ENCODE results near the gene RNF182.
"Not testable (repeated sequence)": the region's sequence is repeated elsewhere in the genome, so short reads cannot be mapped to it uniquely, and the experiment has no call there.

RNF182 gene

DNA sequence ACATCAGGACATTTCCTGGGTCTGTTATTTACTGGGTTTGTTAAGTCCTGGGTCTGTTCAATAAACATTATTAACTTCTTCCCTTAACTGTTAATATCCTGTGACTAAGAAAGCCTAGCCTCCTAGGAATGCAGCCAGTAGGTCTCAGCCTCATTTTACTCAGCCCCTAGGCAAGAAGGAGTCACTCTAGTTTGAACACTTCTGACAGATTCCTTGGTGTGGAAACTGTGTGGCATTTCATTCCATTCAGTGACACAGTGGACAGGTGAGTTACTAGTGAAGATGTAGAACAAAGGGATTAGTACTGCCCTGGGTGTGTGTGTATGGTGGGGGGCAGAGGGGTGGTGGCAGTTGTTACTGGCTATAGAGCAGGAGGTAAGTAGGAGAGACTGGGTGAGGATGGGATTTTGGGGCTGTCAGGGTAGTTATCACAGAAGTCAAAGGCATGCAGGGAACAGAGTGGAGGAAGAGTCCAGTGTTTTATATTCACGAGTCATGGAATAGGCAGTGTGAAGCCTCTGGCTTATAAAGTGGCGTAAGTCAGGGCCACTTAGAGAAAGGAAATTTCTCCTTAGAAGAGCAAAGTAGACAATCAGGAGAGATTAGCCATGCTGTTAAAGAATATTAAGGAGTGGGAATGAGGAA is 28.4 kb downstream of the RNF182 start:
- no peak overlapping the region for H3K27ac ChIP-seq (replicated peaks)

GRCh38 chr6:13965582-13966127 is 40.9 kb downstream of the RNF182 start:
- Histone ChIP-seq H3K27me3 (ENCODE audit: insufficient read depth, poor library complexity, severe bottlenecking) (no peaks in the 10 kb centered on the region), H3K4me3 (replicated peaks; ENCODE audit: insufficient read depth, low read length) (no peak overlapping the region), H3K27ac (replicated peaks) (no peak overlapping the region)
- no peak for TF ChIP-seq SPI1 (IDR thresholded peaks at IDR 0.05; ENCODE audit: borderline replicate concordance, low read depth)
- TF ChIP-seq GABPA (IDR thresholded peaks at IDR 0.05; ENCODE audit: low read depth): no peak
- TF ChIP-seq, protein P1, sequence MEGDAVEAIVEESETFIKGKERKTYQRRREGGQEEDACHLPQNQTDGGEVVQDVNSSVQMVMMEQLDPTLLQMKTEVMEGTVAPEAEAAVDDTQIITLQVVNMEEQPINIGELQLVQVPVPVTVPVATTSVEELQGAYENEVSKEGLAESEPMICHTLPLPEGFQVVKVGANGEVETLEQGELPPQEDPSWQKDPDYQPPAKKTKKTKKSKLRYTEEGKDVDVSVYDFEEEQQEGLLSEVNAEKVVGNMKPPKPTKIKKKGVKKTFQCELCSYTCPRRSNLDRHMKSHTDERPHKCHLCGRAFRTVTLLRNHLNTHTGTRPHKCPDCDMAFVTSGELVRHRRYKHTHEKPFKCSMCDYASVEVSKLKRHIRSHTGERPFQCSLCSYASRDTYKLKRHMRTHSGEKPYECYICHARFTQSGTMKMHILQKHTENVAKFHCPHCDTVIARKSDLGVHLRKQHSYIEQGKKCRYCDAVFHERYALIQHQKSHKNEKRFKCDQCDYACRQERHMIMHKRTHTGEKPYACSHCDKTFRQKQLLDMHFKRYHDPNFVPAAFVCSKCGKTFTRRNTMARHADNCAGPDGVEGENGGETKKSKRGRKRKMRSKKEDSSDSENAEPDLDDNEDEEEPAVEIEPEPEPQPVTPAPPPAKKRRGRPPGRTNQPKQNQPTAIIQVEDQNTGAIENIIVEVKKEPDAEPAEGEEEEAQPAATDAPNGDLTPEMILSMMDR (IDR thresholded peaks at IDR 0.05; ENCODE audit: insufficient read depth, low read length): no peak
- TF ChIP-seq, protein P2, sequence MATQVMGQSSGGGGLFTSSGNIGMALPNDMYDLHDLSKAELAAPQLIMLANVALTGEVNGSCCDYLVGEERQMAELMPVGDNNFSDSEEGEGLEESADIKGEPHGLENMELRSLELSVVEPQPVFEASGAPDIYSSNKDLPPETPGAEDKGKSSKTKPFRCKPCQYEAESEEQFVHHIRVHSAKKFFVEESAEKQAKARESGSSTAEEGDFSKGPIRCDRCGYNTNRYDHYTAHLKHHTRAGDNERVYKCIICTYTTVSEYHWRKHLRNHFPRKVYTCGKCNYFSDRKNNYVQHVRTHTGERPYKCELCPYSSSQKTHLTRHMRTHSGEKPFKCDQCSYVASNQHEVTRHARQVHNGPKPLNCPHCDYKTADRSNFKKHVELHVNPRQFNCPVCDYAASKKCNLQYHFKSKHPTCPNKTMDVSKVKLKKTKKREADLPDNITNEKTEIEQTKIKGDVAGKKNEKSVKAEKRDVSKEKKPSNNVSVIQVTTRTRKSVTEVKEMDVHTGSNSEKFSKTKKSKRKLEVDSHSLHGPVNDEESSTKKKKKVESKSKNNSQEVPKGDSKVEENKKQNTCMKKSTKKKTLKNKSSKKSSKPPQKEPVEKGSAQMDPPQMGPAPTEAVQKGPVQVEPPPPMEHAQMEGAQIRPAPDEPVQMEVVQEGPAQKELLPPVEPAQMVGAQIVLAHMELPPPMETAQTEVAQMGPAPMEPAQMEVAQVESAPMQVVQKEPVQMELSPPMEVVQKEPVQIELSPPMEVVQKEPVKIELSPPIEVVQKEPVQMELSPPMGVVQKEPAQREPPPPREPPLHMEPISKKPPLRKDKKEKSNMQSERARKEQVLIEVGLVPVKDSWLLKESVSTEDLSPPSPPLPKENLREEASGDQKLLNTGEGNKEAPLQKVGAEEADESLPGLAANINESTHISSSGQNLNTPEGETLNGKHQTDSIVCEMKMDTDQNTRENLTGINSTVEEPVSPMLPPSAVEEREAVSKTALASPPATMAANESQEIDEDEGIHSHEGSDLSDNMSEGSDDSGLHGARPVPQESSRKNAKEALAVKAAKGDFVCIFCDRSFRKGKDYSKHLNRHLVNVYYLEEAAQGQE (IDR thresholded peaks at IDR 0.05; ENCODE audit: insufficient replicate concordance, low read depth): no peak
- TF ChIP-seq POLR2AphosphoS5 (IDR thresholded peaks at IDR 0.05; ENCODE audit: low read depth): no peak
- DNase-seq (ENCODE audit: low read depth in 1 of 2, low spot score in 1 of 2): no peak

More for the DNA sequence above, 28.4 kb downstream of the RNF182 start:
- H3K4me3 ChIP-seq (replicated peaks; ENCODE audit: insufficient read depth, low read length): no peak overlapping the region
- H3K27me3 ChIP-seq (ENCODE audit: insufficient read depth, poor library complexity, severe bottlenecking): no peaks in the 10 kb centered on the region
- DNase-seq (ENCODE audit: low read depth in 1 of 2, low spot score in 1 of 2): no peak
- TF ChIP-seq SPI1 (IDR thresholded peaks at IDR 0.05; ENCODE audit: borderline replicate concordance, low read depth): no peak
- TF ChIP-seq POLR2AphosphoS5 (IDR thresholded peaks at IDR 0.05; ENCODE audit: low read depth): no peak
- TF ChIP-seq, protein P1 (IDR thresholded peaks at IDR 0.05; ENCODE audit: insufficient read depth, low read length): no peak
- TF ChIP-seq, protein P2 (IDR thresholded peaks at IDR 0.05; ENCODE audit: insufficient replicate concordance, low read depth): no peak
- TF ChIP-seq GABPA (IDR thresholded peaks at IDR 0.05; ENCODE audit: low read depth): no peak

- no peak for DNase-seq (ENCODE audit: low read depth in 1 of 2, low spot score in 1 of 2)
- Histone ChIP-seq H3K27ac (replicated peaks) (no peak overlapping the region), H3K27me3 (ENCODE audit: insufficient read depth, poor library complexity, severe bottlenecking) (no peaks in the 10 kb centered on the region), H3K4me3 (replicated peaks; ENCODE audit: insufficient read depth, low read length) (no peak overlapping the region)
- TF ChIP-seq SPI1 (IDR thresholded peaks at IDR 0.05; ENCODE audit: borderline replicate concordance, low read depth): no peak
- TF ChIP-seq, protein P2 (IDR thresholded peaks at IDR 0.05; ENCODE audit: insufficient replicate concordance, low read depth): no peak
- TF ChIP-seq GABPA (IDR thresholded peaks at IDR 0.05; ENCODE audit: low read depth): no peak
- TF ChIP-seq, protein P1 (IDR thresholded peaks at IDR 0.05; ENCODE audit: insufficient read depth, low read length): no peak
- no peak for TF ChIP-seq POLR2AphosphoS5 (IDR thresholded peaks at IDR 0.05; ENCODE audit: low read depth)
These were observed 46.6 kb downstream of the RNF182 start for GRCh38 chr6:13971303-13971702.

GRCh38 chr6:13972602-13973001 is 47.9 kb downstream of the RNF182 start:
- not testable (repeated sequence) for H3K27ac ChIP-seq (replicated peaks); H3K4me3 ChIP-seq (replicated peaks; ENCODE audit: insufficient read depth, low read length); H3K27me3 ChIP-seq (ENCODE audit: insufficient read depth, poor library complexity, severe bottlenecking); DNase-seq (ENCODE audit: low read depth in 1 of 2, low spot score in 1 of 2)

DNA sequence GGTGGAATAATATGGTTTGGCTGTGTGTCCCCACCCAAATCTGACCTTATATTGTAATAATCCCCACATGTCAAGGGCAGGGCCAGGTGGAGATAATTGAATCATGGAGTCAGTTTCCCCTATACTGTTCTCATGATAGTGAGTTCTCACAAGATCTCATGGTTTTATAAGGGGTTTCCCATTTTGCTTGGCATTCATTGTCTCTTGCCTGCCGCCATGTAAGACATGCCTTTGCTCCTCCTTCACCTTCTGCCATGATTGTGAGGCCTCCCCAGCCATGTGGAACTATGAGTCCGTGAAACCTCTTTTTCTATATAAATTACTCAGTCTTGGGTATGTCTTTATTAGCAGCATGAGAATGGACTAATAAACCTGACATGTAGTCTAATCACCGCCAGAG is 48.7 kb downstream of the RNF182 start:
- H3K27me3 ChIP-seq (ENCODE audit: insufficient read depth, poor library complexity, severe bottlenecking); H3K4me3 ChIP-seq (replicated peaks; ENCODE audit: insufficient read depth, low read length); DNase-seq (ENCODE audit: low read depth in 1 of 2, low spot score in 1 of 2); H3K27ac ChIP-seq (replicated peaks): not testable (repeated sequence)
